ENCODE results near the gene CLGN. TPM values are rescaled to one million over a fixed set of nuclear protein-coding genes. Genes with fewer than 3 reads are reported as not detected.

Gene CLGN
- total and polyA plus RNA-seq, 10 donors: 0.09 to 0.85 (median 0.26) TPM; not detected in 2

GRCh38 chr4:140344101-140344500 lies 83.3 kb downstream of the CLGN start:
- DNase-seq: no peak
- H3K36me3 ChIP-seq: no peaks in the 10 kb centered on the region

DNA sequence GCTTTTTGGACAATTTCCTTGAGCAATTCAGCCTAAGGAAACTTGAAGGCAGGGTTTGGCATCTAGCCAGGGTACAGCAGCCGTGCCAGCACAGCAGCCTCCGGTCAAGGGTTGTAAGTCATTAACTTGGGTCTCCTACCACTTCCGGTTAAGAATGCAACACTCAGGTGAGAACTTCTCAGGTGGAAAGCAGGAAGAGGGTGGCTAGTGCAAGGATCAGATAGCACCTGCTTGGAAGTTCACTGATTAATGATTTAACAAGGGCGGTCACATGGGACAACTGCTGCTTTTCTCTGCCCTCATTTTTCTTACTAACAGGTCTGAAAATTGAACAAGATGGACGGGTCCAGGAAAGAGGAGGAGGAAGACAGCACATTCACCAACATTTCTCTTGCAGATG lies 84.1 kb downstream of the CLGN start:
- 14 to 21% (median 16%) methylated on average over 5 of the region's 5 CpGs for WGBS, 5 donors
- DNase-seq: no peak
- Histone ChIP-seq H3K27ac (no peak overlapping the region), H3K4me1 (peaks cover 0 to 6% (median 5%) of the 10 kb centered on the region in 6 donors), H3K9me3 (no peaks in the 10 kb centered on the region), H3K36me3 (no peaks in the 10 kb centered on the region), H3K27me3 (replicated peaks in 1 of 7) (peaks cover 0 to 6% (median 0%) of the 10 kb centered on the region in 7 donors), H3K4me3 (no peak overlapping the region)
- TF ChIP-seq POLR2A (IDR thresholded peaks at IDR 0.05): no peak
- TF ChIP-seq, protein P1, sequence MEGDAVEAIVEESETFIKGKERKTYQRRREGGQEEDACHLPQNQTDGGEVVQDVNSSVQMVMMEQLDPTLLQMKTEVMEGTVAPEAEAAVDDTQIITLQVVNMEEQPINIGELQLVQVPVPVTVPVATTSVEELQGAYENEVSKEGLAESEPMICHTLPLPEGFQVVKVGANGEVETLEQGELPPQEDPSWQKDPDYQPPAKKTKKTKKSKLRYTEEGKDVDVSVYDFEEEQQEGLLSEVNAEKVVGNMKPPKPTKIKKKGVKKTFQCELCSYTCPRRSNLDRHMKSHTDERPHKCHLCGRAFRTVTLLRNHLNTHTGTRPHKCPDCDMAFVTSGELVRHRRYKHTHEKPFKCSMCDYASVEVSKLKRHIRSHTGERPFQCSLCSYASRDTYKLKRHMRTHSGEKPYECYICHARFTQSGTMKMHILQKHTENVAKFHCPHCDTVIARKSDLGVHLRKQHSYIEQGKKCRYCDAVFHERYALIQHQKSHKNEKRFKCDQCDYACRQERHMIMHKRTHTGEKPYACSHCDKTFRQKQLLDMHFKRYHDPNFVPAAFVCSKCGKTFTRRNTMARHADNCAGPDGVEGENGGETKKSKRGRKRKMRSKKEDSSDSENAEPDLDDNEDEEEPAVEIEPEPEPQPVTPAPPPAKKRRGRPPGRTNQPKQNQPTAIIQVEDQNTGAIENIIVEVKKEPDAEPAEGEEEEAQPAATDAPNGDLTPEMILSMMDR (IDR thresholded peaks at IDR 0.05 in 8 of 11, conservative IDR thresholded peaks at IDR 0.05 in 3 of 11): no peak
- TF ChIP-seq POLR2AphosphoS5 (IDR thresholded peaks at IDR 0.05): no peak
- intact Hi-C loops (cut with DNase I; ENCODE audit: low total_unique reads): no loop called here

More at GRCh38 chr4:140344101-140344500, 83.3 kb downstream of the CLGN start:
- 82 to 95% (median 85%) methylated on average over 3 of the region's 3 CpGs for WGBS, 5 donors
- peaks cover 0 to 6% (median 5%) of the 10 kb centered on the region in 6 donors for H3K4me1 ChIP-seq
- H3K27ac ChIP-seq: no peak overlapping the region
- no peak for TF ChIP-seq POLR2AphosphoS5 (IDR thresholded peaks at IDR 0.05)
- no peak for TF ChIP-seq POLR2A (IDR thresholded peaks at IDR 0.05)
- TF ChIP-seq, protein P1 (IDR thresholded peaks at IDR 0.05 in 8 of 11, conservative IDR thresholded peaks at IDR 0.05 in 3 of 11): no peak
- intact Hi-C loops (cut with DNase I; ENCODE audit: low total_unique reads): no loop called here
- no peak overlapping the region for H3K4me3 ChIP-seq
- H3K9me3 ChIP-seq: no peaks in the 10 kb centered on the region
- H3K27me3 ChIP-seq (replicated peaks in 1 of 7): peaks cover 0 to 6% (median 0%) of the 10 kb centered on the region in 7 donors

GRCh38 chr4:140342620-140343019 lies 84.8 kb downstream of the CLGN start:
- no peak for TF ChIP-seq POLR2A (IDR thresholded peaks at IDR 0.05)
- no peak for TF ChIP-seq POLR2AphosphoS5 (IDR thresholded peaks at IDR 0.05)
- TF ChIP-seq, protein P1 (IDR thresholded peaks at IDR 0.05 in 8 of 11, conservative IDR thresholded peaks at IDR 0.05 in 3 of 11): no peak
- H3K4me1 ChIP-seq: peaks cover 0 to 6% (median 5%) of the 10 kb centered on the region in 6 donors
- no peak overlapping the region for H3K4me3 ChIP-seq
- H3K36me3 ChIP-seq: no peaks in the 10 kb centered on the region
- peaks cover 0 to 6% (median 0%) of the 10 kb centered on the region in 7 donors for H3K27me3 ChIP-seq (replicated peaks in 1 of 7)
- H3K9me3 ChIP-seq: no peaks in the 10 kb centered on the region
- no peak for DNase-seq
- intact Hi-C loops (cut with DNase I; ENCODE audit: low total_unique reads): no loop called here
- H3K27ac ChIP-seq: no peak overlapping the region
- 86 to 100% (median 91%) methylated on average over 1 of the region's 1 CpG for WGBS, 5 donors

Other genes starting within 250 kb of the CLGN start
- 10 to 100 TPM; 22.3 to 37.2 (median 28.1) TPM for gene SCOC, start 54.0 kb downstream of the CLGN start, total RNA-seq
- 10 to 100 TPM; 23.7 to 45.1 (median 34.7) TPM for gene SCOC, start 54.0 kb downstream of the CLGN start, polyA plus RNA-seq
- gene MGAT4D, start 70.6 kb upstream of the CLGN start, total RNA-seq: not detected
- not detected for gene MGAT4D, start 70.6 kb upstream of the CLGN start, polyA plus RNA-seq
- gene ELMOD2, start 96.5 kb upstream of the CLGN start, total RNA-seq: 10 to 100 TPM; 14.3 to 23.2 (median 20.6) TPM
- 1 to 10 TPM; 6.2 to 7.2 (median 6.5) TPM for gene ELMOD2, start 96.5 kb upstream of the CLGN start, polyA plus RNA-seq
- gene UCP1, start 141.3 kb upstream of the CLGN start, total RNA-seq: not detected
- gene UCP1, start 141.3 kb upstream of the CLGN start, polyA plus RNA-seq: not detected